Stimulated activated naive CD4-positive, alpha-beta T cell treated with Interleukin-2 at 50 U/mL for 16 hours (primary cell): Measurements from ENCODE around the gene SIK1.
"Not testable (repeated sequence)": the region's sequence is repeated elsewhere in the genome, so short reads cannot be mapped to it uniquely, and the experiment has no call there.

ENCODE experiments used
- DNase-seq: peaks from one replicate; lab custom pipeline; 2025; lab: John Stamatoyannopoulos, UW

Gene SIK1

GRCh38 chr21:43426404-43427241 is at the start of gene SIK1:
SIK1 (minus strand) TSS chr21:43427131; CDS start chr21:43426178, 953 bp downstream.
- DNase-seq: not testable (repeated sequence)

GRCh38 chr21:43471597-43472242 is 44.8 kb upstream of the SIK1 start:
- not testable (repeated sequence) for DNase-seq

GRCh38 chr21:43469719-43470458 is 43.0 kb upstream of the SIK1 start:
- DNase-seq: not testable (repeated sequence)

- no peak for DNase-seq
These were observed 40.9 kb upstream of the SIK1 start for GRCh38 chr21:43467785-43468184.

GRCh38 chr21:43465159-43465558 is 38.2 kb upstream of the SIK1 start:
- not testable (repeated sequence) for DNase-seq

GRCh38 chr21:43463498-43464261 is 36.7 kb upstream of the SIK1 start:
- not testable (repeated sequence) for DNase-seq

GRCh38 chr21:43462932-43463331 is 36.0 kb upstream of the SIK1 start:
- DNase-seq: not testable (repeated sequence)

GRCh38 chr21:43460475-43460874 is 33.5 kb upstream of the SIK1 start:
- not testable (repeated sequence) for DNase-seq

GRCh38 chr21:43458995-43459394 is 32.1 kb upstream of the SIK1 start:
- DNase-seq: not testable (repeated sequence)

GRCh38 chr21:43456616-43457314 is 29.8 kb upstream of the SIK1 start:
- not testable (repeated sequence) for DNase-seq

GRCh38 chr21:43455717-43456116 is 28.8 kb upstream of the SIK1 start:
- not testable (repeated sequence) for DNase-seq

- not testable (repeated sequence) for DNase-seq
These were observed 27.2 kb upstream of the SIK1 start for GRCh38 chr21:43454176-43454575.

- DNase-seq: not testable (repeated sequence)
These were observed 24.9 kb upstream of the SIK1 start for GRCh38 chr21:43451850-43452249.

GRCh38 chr21:43450287-43450686 is 23.4 kb upstream of the SIK1 start:
- not testable (repeated sequence) for DNase-seq

GRCh38 chr21:43447353-43447977 is 20.5 kb upstream of the SIK1 start:
- not testable (repeated sequence) for DNase-seq

- not testable (repeated sequence) for DNase-seq
These were observed 19.5 kb upstream of the SIK1 start for GRCh38 chr21:43446277-43446932.

GRCh38 chr21:43444524-43444923 is 17.6 kb upstream of the SIK1 start:
- not testable (repeated sequence) for DNase-seq

- not testable (repeated sequence) for DNase-seq
These were observed 15.6 kb upstream of the SIK1 start for GRCh38 chr21:43442571-43442970.

- not testable (repeated sequence) for DNase-seq
These were observed 14.2 kb upstream of the SIK1 start for GRCh38 chr21:43440835-43441727.
